Stimulated activated CD4-positive, alpha-beta T cell treated with anti-CD3 and anti-CD28 coated beads, Interleukin-2, amount 100 ng/mL, for 24 hours (primary cell): Measurements from ENCODE around the gene ZFR.
"Not testable (repeated sequence)": the region's sequence is repeated elsewhere in the genome, so short reads cannot be mapped to it uniquely, and the experiment has no call there.

Experiments used
- DNase-seq, 2 donors: peaks; one replicate each; pipeline ENCODE4 v3.0.0-alpha.2; 2020

Gene ZFR

GRCh38 chr5:32355686-32356085 lies 88.9 kb downstream of the ZFR start:
- no peak for DNase-seq

- no peak for DNase-seq
Observed at GRCh38 chr5:32353420-32353819, 91.1 kb downstream of the ZFR start.

- DNase-seq = no peak
Observed at GRCh38 chr5:32352685-32353084, 91.9 kb downstream of the ZFR start.

- DNase-seq = no peak
Observed at GRCh38 chr5:32346869-32347268, 97.7 kb downstream of the ZFR start.

GRCh38 chr5:32343058-32343672 lies 101.4 kb downstream of the ZFR start:
- DNase-seq = no peak

GRCh38 chr5:32342656-32343055 lies 101.9 kb downstream of the ZFR start:
- DNase-seq = no peak

- DNase-seq = no peak
Observed at GRCh38 chr5:32339878-32340277, 104.7 kb downstream of the ZFR start.

GRCh38 chr5:32339198-32339597 lies 105.3 kb downstream of the ZFR start:
- DNase-seq = no peak

- DNase-seq = no peak
Observed at GRCh38 chr5:32332966-32333365, 111.6 kb downstream of the ZFR start.

GRCh38 chr5:32332361-32332760 lies 112.2 kb downstream of the ZFR start:
- no peak for DNase-seq

- no peak for DNase-seq
Observed at GRCh38 chr5:32331935-32332274, 112.6 kb downstream of the ZFR start.

- no peak for DNase-seq
Observed at GRCh38 chr5:32331217-32331934, 113.2 kb downstream of the ZFR start.

- no peak for DNase-seq
Observed at GRCh38 chr5:32330126-32330971, 114.2 kb downstream of the ZFR start.

GRCh38 chr5:32329395-32329834 lies 115.1 kb downstream of the ZFR start:
- peak; percentile 54 to 57 for DNase-seq

GRCh38 chr5:32326216-32326772 lies 118.2 kb downstream of the ZFR start:
- DNase-seq = no peak

- DNase-seq = no peak
Observed at GRCh38 chr5:32325616-32326015, 118.9 kb downstream of the ZFR start.

GRCh38 chr5:32325062-32325461 lies 119.5 kb downstream of the ZFR start:
- DNase-seq = no peak

- DNase-seq = no peak
Observed at GRCh38 chr5:32323741-32324140, 120.8 kb downstream of the ZFR start.

GRCh38 chr5:32322882-32323281 lies 121.7 kb downstream of the ZFR start:
- DNase-seq = no peak

- DNase-seq = not testable (repeated sequence)
Observed at GRCh38 chr5:32321787-32322186, 122.8 kb downstream of the ZFR start.

GRCh38 chr5:32320576-32320975 lies 124.0 kb downstream of the ZFR start:
- DNase-seq = no peak

GRCh38 chr5:32319926-32320543 lies 124.5 kb downstream of the ZFR start:
- DNase-seq = no peak

- no peak for DNase-seq
Observed at GRCh38 chr5:32319392-32319791, 125.1 kb downstream of the ZFR start.
